Fibroblast of lung (primary cell): ENCODE results near the gene CCDC82.

Experiments used
- CTCF ChIP-seq, 2 donors: IDR thresholded peaks in 1 of 2; conservative IDR thresholded peaks in 1 of 2; 1 replicate in 1 of 2; 2 replicates in 1 of 2; pipeline ENCODE4 v1.5.1; 2011 to 2012; ENCODE audit warnings: low read length in 2 of 2, control low read depth in 1 of 2, inconsistent platforms in 1 of 2, low read depth in 1 of 2, mild to moderate bottlenecking in 1 of 2
- EZH2 ChIP-seq: IDR thresholded peaks from 2 replicates; pipeline ENCODE4 v1.5.1; 2012; ENCODE audit warnings: low read length, control low read depth, mild to moderate bottlenecking; ENCODE audit errors: missing control alignments

GRCh38 chr11:96309643-96310017 is 80.1 kb downstream of the CCDC82 start:
- TF ChIP-seq CTCF (conservative IDR thresholded peaks at IDR 0.05 in 1 of 2, IDR thresholded peaks at IDR 0.05 in 1 of 2; ENCODE audit: low read depth in 1 of 2, low read length in 2 of 2) = no peak
- no peak for TF ChIP-seq EZH2
